Mononuclear cell (primary cell): ENCODE data around the gene ETS2. TPM values are rescaled to one million over a fixed set of nuclear protein-coding genes. Genes with fewer than 3 reads are reported as not detected.

Experiments
- H3K27me3 ChIP-seq: 2 replicates; pipeline ENCODE4 v1.6.0; 2011; ENCODE audit warnings: low read length, control low read depth; ENCODE audit not compliant: insufficient read depth
- H3K4me1 ChIP-seq: 2 replicates; pipeline ENCODE4 v1.5.1; 2011; ENCODE audit warnings: mild to moderate bottlenecking, low read length, control low read depth; ENCODE audit not compliant: insufficient read depth
- H3K4me3 ChIP-seq: 2 replicates; pipeline ENCODE4 v1.5.1; 2011; ENCODE audit warnings: mild to moderate bottlenecking, low read length, moderate library complexity
- H3K9me3 ChIP-seq: 2 replicates; pipeline ENCODE4 v1.5.1; 2011; ENCODE audit warnings: low read depth, mild to moderate bottlenecking, control low read depth, low read length
- total RNA-seq: library from RNA; depleted of rRNA; stranded (reverse); fragments of >200 nt; gene quantifications from one replicate; pipeline ENCODE4 v1.2.3, GENCODE V29; 2012

Gene ETS2
- total RNA-seq: 64.1 TPM

- Histone ChIP-seq H3K4me3 (peak within 1 kb of the TSS; percentile 70), H3K9me3 (no peaks in the 10 kb centered on the region), H3K27me3 (no peaks in the 10 kb centered on the region), H3K4me1 (peaks cover 46% of the 10 kb centered on the region)
Measured at GRCh38 chr21:38805328-38806152, at the start of gene ETS2. Gene ETS2, plus strand, starts transcription at chr21:38805929. Its CDS starts 4,106 bp downstream, at chr21:38810035.

- Histone ChIP-seq H3K4me3 (no peak overlapping the region), H3K27me3 (no peaks in the 10 kb centered on the region), H3K9me3 (no peaks in the 10 kb centered on the region), H3K4me1 (peaks cover 68% of the 10 kb centered on the region)
Measured at GRCh38 chr21:38756746-38757145, 49.0 kb upstream of the ETS2 start.

- Histone ChIP-seq H3K9me3 (no peaks in the 10 kb centered on the region), H3K27me3 (no peaks in the 10 kb centered on the region), H3K4me1 (peaks cover 48% of the 10 kb centered on the region), H3K4me3 (no peak overlapping the region)
Measured at GRCh38 chr21:38758501-38759214, 47.1 kb upstream of the ETS2 start.

- H3K4me3 ChIP-seq: no peak overlapping the region
- no peaks in the 10 kb centered on the region for H3K27me3 ChIP-seq
- no peaks in the 10 kb centered on the region for H3K9me3 ChIP-seq
- H3K4me1 ChIP-seq: peaks cover 42% of the 10 kb centered on the region
Measured at GRCh38 chr21:38759413-38759812, 46.3 kb upstream of the ETS2 start.

- Histone ChIP-seq H3K27me3 (no peaks in the 10 kb centered on the region), H3K4me3 (no peak overlapping the region), H3K9me3 (no peaks in the 10 kb centered on the region), H3K4me1 (peaks cover 34% of the 10 kb centered on the region)
Measured at GRCh38 chr21:38760017-38760761, 45.5 kb upstream of the ETS2 start.

DNA sequence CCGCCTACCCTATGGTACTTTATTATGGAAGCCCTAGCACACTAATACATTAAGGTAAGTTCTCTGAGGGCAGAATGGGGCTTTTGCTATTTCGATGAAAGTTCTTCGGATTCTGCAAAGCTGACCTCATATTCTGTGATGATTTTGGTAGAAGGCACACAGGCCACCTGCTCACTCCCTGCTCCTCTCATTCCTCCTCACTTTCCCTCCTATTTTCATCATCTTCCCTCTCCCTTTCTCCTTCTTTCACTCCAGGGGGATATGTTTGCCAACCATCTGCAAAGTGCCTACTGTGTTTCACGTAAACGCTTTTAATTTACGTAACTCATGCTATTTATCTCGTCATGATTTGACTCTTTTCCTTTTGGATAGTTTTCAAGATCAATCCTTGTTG is 45.0 kb upstream of the ETS2 start:
- Histone ChIP-seq H3K9me3 (no peaks in the 10 kb centered on the region), H3K4me3 (no peak overlapping the region), H3K4me1 (peaks cover 28% of the 10 kb centered on the region), H3K27me3 (no peaks in the 10 kb centered on the region)

DNA sequence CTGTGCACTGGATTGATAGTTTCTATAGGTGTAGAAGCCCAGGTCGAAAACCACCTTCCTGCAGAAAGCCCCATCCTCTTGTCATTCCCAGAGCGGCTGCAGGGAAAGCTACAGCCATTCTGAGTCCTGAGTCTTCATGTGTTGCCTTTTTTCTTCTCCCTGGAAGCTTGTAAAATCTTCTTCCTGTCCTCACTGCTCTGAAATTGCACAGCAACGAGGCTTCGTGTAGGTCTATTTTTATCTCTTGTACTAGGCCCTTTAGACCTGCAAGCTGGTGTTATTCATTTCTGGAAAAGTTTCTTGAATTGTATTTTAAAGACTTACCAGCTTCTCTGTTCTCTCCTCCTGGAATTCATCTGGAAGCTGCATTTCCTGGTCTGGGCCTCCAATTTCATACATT is 44.2 kb upstream of the ETS2 start:
- H3K9me3 ChIP-seq: no peaks in the 10 kb centered on the region
- peaks cover 24% of the 10 kb centered on the region for H3K4me1 ChIP-seq
- H3K27me3 ChIP-seq: no peaks in the 10 kb centered on the region
- H3K4me3 ChIP-seq: no peak overlapping the region

- Histone ChIP-seq H3K27me3 (no peaks in the 10 kb centered on the region), H3K9me3 (no peaks in the 10 kb centered on the region), H3K4me1 (peaks cover 24% of the 10 kb centered on the region), H3K4me3 (no peak overlapping the region)
Measured at GRCh38 chr21:38765056-38765455, 40.7 kb upstream of the ETS2 start.

GRCh38 chr21:38766987-38767722 is 38.6 kb upstream of the ETS2 start:
- Histone ChIP-seq H3K27me3 (no peaks in the 10 kb centered on the region), H3K4me3 (peak overlapping the region; percentile 35), H3K4me1 (peaks cover 17% of the 10 kb centered on the region), H3K9me3 (no peaks in the 10 kb centered on the region)

GRCh38 chr21:38768471-38769063 is 37.2 kb upstream of the ETS2 start:
- Histone ChIP-seq H3K9me3 (no peaks in the 10 kb centered on the region), H3K4me1 (peaks cover 26% of the 10 kb centered on the region), H3K4me3 (no peak overlapping the region), H3K27me3 (no peaks in the 10 kb centered on the region)

DNA sequence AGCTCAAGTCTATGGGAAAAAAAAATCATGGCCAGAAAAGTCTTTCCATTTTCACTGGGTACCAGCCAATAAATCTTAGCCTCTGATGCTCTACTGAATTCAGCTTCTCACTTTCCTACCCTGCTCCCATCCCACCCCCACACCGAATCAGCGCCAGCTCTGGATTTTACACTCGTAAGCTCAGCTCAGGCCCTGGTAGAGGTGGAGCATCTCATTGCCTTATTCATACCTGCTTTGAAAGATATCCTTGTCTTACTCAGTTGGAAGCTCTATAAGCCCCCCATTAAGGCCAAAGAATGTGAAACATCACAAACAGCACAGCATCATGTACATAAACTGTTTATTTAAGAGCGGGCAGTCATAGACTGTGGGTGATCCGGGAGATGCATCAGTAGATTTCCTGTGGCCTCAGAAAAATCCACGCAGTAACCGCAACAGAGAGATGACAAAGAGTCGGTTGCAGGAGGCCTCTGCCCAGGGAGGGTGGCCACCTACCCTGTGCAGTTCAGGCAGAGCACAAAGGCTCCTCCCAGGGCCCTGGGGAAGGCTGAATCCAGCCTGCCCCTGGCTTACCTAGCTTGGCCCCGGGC is 36.4 kb upstream of the ETS2 start:
- Histone ChIP-seq H3K9me3 (no peaks in the 10 kb centered on the region), H3K4me3 (no peak overlapping the region), H3K27me3 (no peaks in the 10 kb centered on the region), H3K4me1 (peaks cover 29% of the 10 kb centered on the region)

DNA sequence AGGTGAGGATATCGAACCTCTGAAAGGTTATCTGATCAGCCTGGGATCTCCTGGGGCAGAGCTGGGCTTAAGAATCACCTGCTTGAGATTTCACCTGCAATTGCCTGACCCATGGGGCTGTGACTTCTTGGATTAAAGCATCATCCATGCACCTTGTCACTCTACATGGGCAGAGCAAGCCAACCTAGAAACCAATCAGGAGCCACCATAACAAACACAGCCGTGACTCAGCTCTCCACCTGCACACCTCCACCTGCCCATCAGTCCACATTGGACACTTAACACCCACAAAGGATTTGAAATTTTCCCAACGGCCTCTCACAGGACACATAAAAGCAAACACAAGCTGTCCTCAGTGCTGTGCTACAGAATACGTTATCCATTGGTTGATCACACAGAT is 35.1 kb upstream of the ETS2 start:
- H3K27me3 ChIP-seq: no peaks in the 10 kb centered on the region
- no peaks in the 10 kb centered on the region for H3K9me3 ChIP-seq
- peaks cover 29% of the 10 kb centered on the region for H3K4me1 ChIP-seq
- no peak overlapping the region for H3K4me3 ChIP-seq

GRCh38 chr21:38771536-38771935 is 34.2 kb upstream of the ETS2 start:
- H3K4me3 ChIP-seq: no peak overlapping the region
- peaks cover 25% of the 10 kb centered on the region for H3K4me1 ChIP-seq
- no peaks in the 10 kb centered on the region for H3K27me3 ChIP-seq
- no peaks in the 10 kb centered on the region for H3K9me3 ChIP-seq

- Histone ChIP-seq H3K4me3 (no peak overlapping the region), H3K4me1 (peaks cover 25% of the 10 kb centered on the region), H3K27me3 (no peaks in the 10 kb centered on the region), H3K9me3 (no peaks in the 10 kb centered on the region)
Measured at GRCh38 chr21:38772646-38773045, 33.1 kb upstream of the ETS2 start.
